HCT116 (cell line): ENCODE measurements around the gene HSPA12B. TPM values are rescaled to one million over a fixed set of nuclear protein-coding genes. Genes with fewer than 3 reads are reported as not detected.

Experiments
- ATAC-seq: fragments of 200-7000 bp; cut with Tn5 transposase; 2 replicates; pipeline ENCODE4 v1.9.1; 2020; ENCODE audit warnings: mild to moderate bottlenecking, moderate library complexity
- BruUV-seq: library from RNA; stranded (reverse); fragments of 400-500 nt; replicated peaks from 2 replicates; lab custom pipeline; 2021; lab: Mats Ljungman, UMichigan
- CTCF ChIA-PET: fragments of 300-600 bp; sonication (Branson Sonifier 250); formaldehyde crosslinking; loops from one replicate; lab custom pipeline; 2021; ENCODE audit warnings: antibody characterized with exemption; lab: Charles Lee
- POLR2A ChIA-PET: fragments of 300-600, 350-600 bp; sonication (Branson Sonifier 250); formaldehyde crosslinking; loops from one replicate; lab custom pipeline; 2021; ENCODE audit warnings: antibody characterized with exemption; lab: Charles Lee
- RAD21 ChIA-PET, 2 experiments: fragments of 300-600 bp; sonication (Branson Sonifier 250); formaldehyde crosslinking; loops; one replicate each; lab custom pipeline; 2023; ENCODE audit warnings: low total read pairs in 2 of 2; ENCODE audit not compliant: uncharacterized antibody in 2 of 2, unreplicated experiment in 2 of 2, low non-redundant PET in 1 of 2; lab: Charles Lee
- DNase-seq: peaks from one replicate; pipeline ENCODE4 v3.0.0-alpha.2; 2010; ENCODE audit warnings: low read depth, low spot score
- H2AFZ ChIP-seq: fragments of 200-600 bp; shearing (Covaris generic), sonication (generic); 2 replicates; pipeline ENCODE4 v1.6.1; 2017; ENCODE audit warnings: low read depth, mixed run types, mixed read lengths, antibody characterized with exemption, low read length; ENCODE audit not compliant: poor library complexity, severe bottlenecking
- H3K27ac ChIP-seq: 2 replicates; pipeline ENCODE4 v1.5.1; 2012; ENCODE audit warnings: low read depth, low read length
- H3K27me3 ChIP-seq: fragments of 200-600 bp; sonication (generic); 2 replicates; pipeline ENCODE4 v1.6.1; 2016; ENCODE audit warnings: mixed run types, low read length, mixed read lengths; ENCODE audit not compliant: insufficient read depth
- H3K36me3 ChIP-seq, 2 experiments: fragments of 200-500 bp in 1 of 2; fragments of 200-600 bp in 1 of 2; sonication (Bioruptor generic) in 1 of 2; sonication (generic) in 1 of 2; 2 replicates each; pipeline versions ENCODE4 v1.5.1 to v1.6.1; 2014 to 2016; ENCODE audit warnings: low read length in 2 of 2, inconsistent platforms in 1 of 2, mixed read lengths in 1 of 2, mixed run types in 1 of 2; ENCODE audit not compliant: insufficient read depth in 2 of 2, control insufficient read depth in 1 of 2
- H3K4me1 ChIP-seq, 2 experiments: fragments of 200-600 bp in 1 of 2; sonication (generic) in 1 of 2; 2 replicates each; pipeline versions ENCODE4 v1.5.1 to v1.6.1; 2012 to 2017; ENCODE audit warnings: low read length in 2 of 2, inconsistent platforms in 1 of 2, mild to moderate bottlenecking in 1 of 2, mixed read lengths in 1 of 2, mixed run types in 1 of 2, moderate library complexity in 1 of 2; ENCODE audit not compliant: insufficient read depth in 2 of 2, control insufficient read depth in 1 of 2
- H3K4me2 ChIP-seq: fragments of 200-600 bp; sonication (generic); 2 replicates; pipeline ENCODE4 v1.6.1; 2017; ENCODE audit warnings: mixed run types, low read length, mixed read lengths
- H3K4me3 ChIP-seq, 2 experiments: fragments of 200-600 bp in 1 of 2; sonication (generic) in 1 of 2; replicated peaks in 1 of 2; 2 replicates each; pipeline ENCODE4 v1.5.1; 2011 to 2016; ENCODE audit warnings: low read length in 2 of 2, control low read depth in 1 of 2, low read depth in 1 of 2, mild to moderate bottlenecking in 1 of 2, mixed read lengths in 1 of 2, mixed run types in 1 of 2
- H3K79me2 ChIP-seq: fragments of 200-600 bp; sonication (generic); 2 replicates; pipeline ENCODE4 v1.6.1; 2017; ENCODE audit warnings: mild to moderate bottlenecking, mixed run types, low read length, moderate library complexity, mixed read lengths; ENCODE audit not compliant: insufficient read depth
- H3K9ac ChIP-seq: fragments of 200-600 bp; sonication (generic); 2 replicates; pipeline ENCODE4 v1.6.1; 2016; ENCODE audit warnings: low read length, mixed read lengths
- H3K9me2 ChIP-seq: fragments of 200-600 bp; sonication (generic), shearing (Covaris generic); 2 replicates; pipeline ENCODE4 v1.6.1; 2017; ENCODE audit warnings: mixed run types, mild to moderate bottlenecking, moderate library complexity; ENCODE audit not compliant: insufficient read depth
- H3K9me3 ChIP-seq, 2 experiments: fragments of 200-500 bp in 1 of 2; fragments of 200-600 bp in 1 of 2; sonication (Bioruptor generic) in 1 of 2; sonication (generic) in 1 of 2; 2 replicates each; pipeline ENCODE4 v1.6.1; 2014 to 2017; ENCODE audit warnings: low read length in 2 of 2, mixed read lengths in 2 of 2, inconsistent platforms in 1 of 2, low read depth in 1 of 2, mild to moderate bottlenecking in 1 of 2, mixed run types in 1 of 2, moderate library complexity in 1 of 2; ENCODE audit not compliant: control insufficient read depth in 1 of 2, insufficient read depth in 1 of 2
- H4K20me1 ChIP-seq: fragments of 200-600 bp; sonication (generic), shearing (Covaris generic); 2 replicates; pipeline ENCODE4 v1.6.1; 2017; ENCODE audit warnings: mixed run types, mild to moderate bottlenecking, moderate library complexity; ENCODE audit not compliant: insufficient read depth
- CBX3 ChIP-seq: IDR thresholded peaks from 2 replicates; pipeline ENCODE4 v1.6.1; 2012; ENCODE audit warnings: low read depth
- CEBPB ChIP-seq: IDR thresholded peaks from 2 replicates; pipeline ENCODE4 v1.6.1; 2012; ENCODE audit warnings: low read depth
- POLR2A ChIP-seq: IDR thresholded peaks from 2 replicates; pipeline ENCODE4 v1.7.0; 2011; ENCODE audit warnings: borderline replicate concordance; ENCODE audit not compliant: insufficient read depth, insufficient read length; ENCODE audit errors: extremely low read depth
- SRF ChIP-seq: IDR thresholded peaks from 2 replicates; pipeline ENCODE4 v1.6.1; 2012; ENCODE audit warnings: low read depth
- TCF7L2 ChIP-seq: IDR thresholded peaks from 2 replicates; pipeline ENCODE4 v1.7.0; 2011; ENCODE audit warnings: borderline replicate concordance, inconsistent platforms; ENCODE audit not compliant: insufficient read depth, insufficient read length; ENCODE audit errors: extremely low read depth
- YY1 ChIP-seq: IDR thresholded peaks from 2 replicates; pipeline ENCODE4 v1.6.1; 2011; ENCODE audit warnings: low read length, low read depth, moderate library complexity, mild to moderate bottlenecking; ENCODE audit not compliant: insufficient replicate concordance; ENCODE audit errors: extremely low read depth
- intact Hi-C: fragments of 100-400 bp; cut with micrococcal nuclease; formaldehyde crosslinking; loops from 2 replicates; pipeline ENCODE4 v1.10.0; 2022
- total RNA-seq: library from RNA; stranded (reverse); gene quantifications from one replicate; pipeline ENCODE4 v1.2.1, GENCODE V29; 2021; ENCODE audit not compliant: unreplicated experiment
- TF ChIP-seq, protein P1 (sequence below), 3 experiments: fragments of 200-600 bp in 1 of 3; sonication (generic) in 1 of 3; IDR thresholded peaks in 2 of 3; conservative IDR thresholded peaks in 1 of 3; 2 replicates each; pipeline ENCODE4 v1.5.1; 2012 to 2017; ENCODE audit warnings: low read depth in 2 of 3, low read length in 2 of 3, antibody characterized with exemption in 1 of 3, borderline replicate concordance in 1 of 3, control low read depth in 1 of 3, mild to moderate bottlenecking in 1 of 3, mixed read lengths in 1 of 3, mixed run types in 1 of 3, moderate library complexity in 1 of 3; ENCODE audit not compliant: insufficient read depth in 1 of 3

Gene HSPA12B
- total RNA-seq, 1 experiment from 2014 or later, result not detected

DNA sequence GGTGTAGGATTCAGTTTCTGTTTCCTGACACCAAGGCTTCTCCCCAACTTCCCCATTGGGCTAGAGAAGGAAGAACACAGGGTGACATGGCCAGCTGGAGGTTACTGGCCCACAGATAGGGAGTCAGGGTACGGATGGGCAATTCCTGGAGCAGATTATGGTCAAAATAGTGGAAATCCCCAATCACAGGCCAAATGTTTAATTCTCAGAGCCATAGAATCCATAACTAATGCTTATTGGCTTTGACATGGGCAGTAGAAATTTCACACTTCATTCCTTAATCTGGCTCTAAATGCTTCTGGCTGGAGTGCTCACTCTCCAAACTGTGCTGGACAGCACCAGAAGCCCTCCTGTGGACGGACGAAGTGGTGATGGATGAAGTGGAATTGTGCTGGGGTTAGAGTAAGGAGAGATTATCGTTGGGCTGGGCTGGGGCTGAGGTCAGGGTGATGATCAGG is 21.0 kb upstream of the HSPA12B start:
- ChIA-PET CTCF (interaction anchor here (0.7 to 2.7 kb wide), 18 partner anchors 8 to 544 kb away, joined by 3 to 69 read pairs (median 6); partner anchors contain the start of genes ADISSP, CENPB and SPEF1), RAD21 (interaction anchor here (0.7 to 1.6 kb wide), 4 partner anchors 34 to 148 kb away, joined by 3 to 10 read pairs (median 6); no protein-coding TSS in a partner anchor), POLR2A (interaction anchor here (1.0 kb wide), 1 partner anchor 35 kb away, joined by 3 read pairs; no protein-coding TSS in a partner anchor)
- no peak overlapping the region for H3K4me3 ChIP-seq
- H3K4me2 ChIP-seq, result no peak overlapping the region
- no peaks in the 10 kb centered on the region for H4K20me1 ChIP-seq
- intact Hi-C loops, result loop anchor here (1.0 kb wide), 1 partner anchor 35 kb away; no protein-coding TSS in a partner anchor
- no peaks in the 10 kb centered on the region for H3K27me3 ChIP-seq
- BruUV-seq, result no TSS peak
- H2AFZ ChIP-seq, result no peak overlapping the region
- peaks cover 0 to 16% of the 10 kb centered on the region in 2 experiments; a peak in 3 of 4 replicates for H3K4me1 ChIP-seq
- no peaks in the 10 kb centered on the region for H3K9me3 ChIP-seq
- no peaks in the 10 kb centered on the region for H3K9me2 ChIP-seq
- TF ChIP-seq CBX3, result no peak
- no peak for TF ChIP-seq POLR2A
- TF ChIP-seq YY1, result no peak
- no peak for TF ChIP-seq CEBPB
- no peak for TF ChIP-seq SRF
- TF ChIP-seq, protein P1, sequence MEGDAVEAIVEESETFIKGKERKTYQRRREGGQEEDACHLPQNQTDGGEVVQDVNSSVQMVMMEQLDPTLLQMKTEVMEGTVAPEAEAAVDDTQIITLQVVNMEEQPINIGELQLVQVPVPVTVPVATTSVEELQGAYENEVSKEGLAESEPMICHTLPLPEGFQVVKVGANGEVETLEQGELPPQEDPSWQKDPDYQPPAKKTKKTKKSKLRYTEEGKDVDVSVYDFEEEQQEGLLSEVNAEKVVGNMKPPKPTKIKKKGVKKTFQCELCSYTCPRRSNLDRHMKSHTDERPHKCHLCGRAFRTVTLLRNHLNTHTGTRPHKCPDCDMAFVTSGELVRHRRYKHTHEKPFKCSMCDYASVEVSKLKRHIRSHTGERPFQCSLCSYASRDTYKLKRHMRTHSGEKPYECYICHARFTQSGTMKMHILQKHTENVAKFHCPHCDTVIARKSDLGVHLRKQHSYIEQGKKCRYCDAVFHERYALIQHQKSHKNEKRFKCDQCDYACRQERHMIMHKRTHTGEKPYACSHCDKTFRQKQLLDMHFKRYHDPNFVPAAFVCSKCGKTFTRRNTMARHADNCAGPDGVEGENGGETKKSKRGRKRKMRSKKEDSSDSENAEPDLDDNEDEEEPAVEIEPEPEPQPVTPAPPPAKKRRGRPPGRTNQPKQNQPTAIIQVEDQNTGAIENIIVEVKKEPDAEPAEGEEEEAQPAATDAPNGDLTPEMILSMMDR (IDR thresholded peaks at IDR 0.05 in 2 of 3, conservative IDR thresholded peaks at IDR 0.05 in 1 of 3; ENCODE audit: borderline replicate concordance in 1 of 3, insufficient read depth in 1 of 3, low read depth in 2 of 3, low read length in 2 of 3), result no peak
- no peak for TF ChIP-seq TCF7L2
- H3K9ac ChIP-seq, result no peak overlapping the region
- no peak for DNase-seq
- no peak for ATAC-seq
- no peaks in the 10 kb centered on the region for H3K36me3 ChIP-seq
- no peaks in the 10 kb centered on the region for H3K79me2 ChIP-seq
- H3K27ac ChIP-seq, result no peak overlapping the region
